ENCODE results near the gene KCTD2. TPM values are rescaled to one million over a fixed set of nuclear protein-coding genes. Genes with fewer than 3 reads are reported as not detected.

The KCTD2 gene
- total and polyA plus RNA-seq, 2 of the 13 experiments (the other 11 are each of a cell fraction or from before 2014, with no cell fraction given), result 28.3 to 32.6 TPM

GRCh38 chr17:75109407-75110233 is 62.6 kb downstream of the KCTD2 start, which contains the start of gene ARMC7 (continued):
- TF ChIP-seq HOXA5 (CRISPR knock-in tag; IDR thresholded peaks at IDR 0.05) (peak; percentile 73; the same call in 1 of the 2 replicates), SAFB2 (CRISPR knock-in tag; IDR thresholded peaks at IDR 0.05; ENCODE audit: borderline replicate concordance, low read depth) (peak; percentile 55; the same call in 1 of the 2 replicates), EED (CRISPR knock-in tag; IDR thresholded peaks at IDR 0.05) (peak; percentile 50)

GRCh38 chr17:75110234-75110937 is 63.4 kb downstream of the KCTD2 start:
- Histone ChIP-seq H2AFZ (ENCODE audit: low read length) (peak overlapping the region; percentile 82), H3K27ac (ENCODE audit: extremely low read length, insufficient read depth, low read length) (no peak overlapping the region), H3K36me3 (replicated peaks in 1 of 2; ENCODE audit: control insufficient read depth in 1 of 2, insufficient read depth in 2 of 2, low read length in 2 of 2) (peaks cover 0 to 3% of the 10 kb centered on the region in 2 experiments; a peak in 3 of 5 replicates), H3K9ac (ENCODE audit: insufficient read depth, low read depth, low read length) (peak overlapping the region; percentile 71; the same call in 1 of the 2 replicates), H3K4me3 (replicated peaks in 1 of 3; ENCODE audit: insufficient read depth in 1 of 3, low read depth in 2 of 3, low read length in 3 of 3) (peak overlapping the region; percentile 69 to 87 (median 79)), H3K4me1 (ENCODE audit: insufficient read depth, low read length) (peaks cover 52% of the 10 kb centered on the region), H4K20me1 (ENCODE audit: insufficient read depth, low read length) (no peaks in the 10 kb centered on the region), H3K4me2 (ENCODE audit: low read depth, low read length) (peak overlapping the region; percentile 95), H3K9me3 (ENCODE audit: low read length) (no peaks in the 10 kb centered on the region), H3K79me2 (ENCODE audit: insufficient read depth, low read length) (peaks cover 8% of the 10 kb centered on the region), H3K27me3 (ENCODE audit: control insufficient read depth in 1 of 2, insufficient read depth in 2 of 2, low read length in 2 of 2) (peaks cover 0 to 3% of the 10 kb centered on the region in 2 experiments; a peak in 1 of 5 replicates)
- 34% methylated on average over 33 of the region's 40 CpGs for WGBS (ENCODE audit: low lambda C conversion rate)
- no peak for DNase-seq (ENCODE audit: low spot score)
- intact Hi-C loops (cut with micrococcal nuclease; ENCODE audit: unreplicated experiment) (loop anchor here (5.0 kb wide), 1 partner anchor 127 kb away; no protein-coding TSS in a partner anchor), in situ Hi-C loops (cut with HindIII; ENCODE audit: extremely low pct_ligation_motif_present, low pct_unique_long_range_greater_than_20kb) (loop anchor here (5.0 kb wide), 1 partner anchor 302 kb away; no protein-coding TSS in a partner anchor)
- ATAC-seq, result peak; percentile 17
- peak; percentile 18 for FAIRE-seq
- CTCF ChIA-PET (ENCODE audit: low intra/inter-chr PET ratio, low total read pairs), result interaction anchor here (1.6 kb wide), 1 partner anchor 41 kb away, joined by 6 read pairs; no protein-coding TSS in a partner anchor
- POLR2A ChIA-PET, result interaction anchor here (0.6 to 2.0 kb wide), 28 partner anchors 9 to 151 kb away, joined by 3 to 14 read pairs (median 6); partner anchors contain the start of genes ATP5PD, CDR2L, GGA3 and JPT1
- BruUV-seq (replicated peaks), result no TSS peak
- TF ChIP-seq ZMYM3 (CRISPR knock-in tag; IDR thresholded peaks at IDR 0.05), result peak; percentile 90
- TF ChIP-seq, protein P1, sequence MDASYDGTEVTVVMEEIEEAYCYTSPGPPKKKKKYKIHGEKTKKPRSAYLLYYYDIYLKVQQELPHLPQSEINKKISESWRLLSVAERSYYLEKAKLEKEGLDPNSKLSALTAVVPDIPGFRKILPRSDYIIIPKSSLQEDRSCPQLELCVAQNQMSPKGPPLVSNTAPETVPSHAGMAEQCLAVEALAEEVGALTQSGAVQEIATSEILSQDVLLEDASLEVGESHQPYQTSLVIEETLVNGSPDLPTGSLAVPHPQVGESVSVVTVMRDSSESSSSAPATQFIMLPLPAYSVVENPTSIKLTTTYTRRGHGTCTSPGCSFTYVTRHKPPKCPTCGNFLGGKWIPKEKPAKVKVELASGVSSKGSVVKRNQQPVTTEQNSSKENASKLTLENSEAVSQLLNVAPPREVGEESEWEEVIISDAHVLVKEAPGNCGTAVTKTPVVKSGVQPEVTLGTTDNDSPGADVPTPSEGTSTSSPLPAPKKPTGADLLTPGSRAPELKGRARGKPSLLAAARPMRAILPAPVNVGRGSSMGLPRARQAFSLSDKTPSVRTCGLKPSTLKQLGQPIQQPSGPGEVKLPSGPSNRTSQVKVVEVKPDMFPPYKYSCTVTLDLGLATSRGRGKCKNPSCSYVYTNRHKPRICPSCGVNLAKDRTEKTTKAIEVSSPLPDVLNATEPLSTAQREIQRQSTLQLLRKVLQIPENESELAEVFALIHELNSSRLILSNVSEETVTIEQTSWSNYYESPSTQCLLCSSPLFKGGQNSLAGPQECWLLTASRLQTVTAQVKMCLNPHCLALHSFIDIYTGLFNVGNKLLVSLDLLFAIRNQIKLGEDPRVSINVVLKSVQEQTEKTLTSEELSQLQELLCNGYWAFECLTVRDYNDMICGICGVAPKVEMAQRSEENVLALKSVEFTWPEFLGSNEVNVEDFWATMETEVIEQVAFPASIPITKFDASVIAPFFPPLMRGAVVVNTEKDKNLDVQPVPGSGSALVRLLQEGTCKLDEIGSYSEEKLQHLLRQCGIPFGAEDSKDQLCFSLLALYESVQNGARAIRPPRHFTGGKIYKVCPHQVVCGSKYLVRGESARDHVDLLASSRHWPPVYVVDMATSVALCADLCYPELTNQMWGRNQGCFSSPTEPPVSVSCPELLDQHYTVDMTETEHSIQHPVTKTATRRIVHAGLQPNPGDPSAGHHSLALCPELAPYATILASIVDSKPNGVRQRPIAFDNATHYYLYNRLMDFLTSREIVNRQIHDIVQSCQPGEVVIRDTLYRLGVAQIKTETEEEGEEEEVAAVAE (CRISPR knock-in tag; IDR thresholded peaks at IDR 0.05; ENCODE audit: borderline replicate concordance), result no peak
- TF ChIP-seq MBD4 (IDR thresholded peaks at IDR 0.05; ENCODE audit: borderline replicate concordance, low read length), result no peak
- peak; percentile 85 for TF ChIP-seq CHD4 (IDR thresholded peaks at IDR 0.05; ENCODE audit: borderline replicate concordance, low read length)
- TF ChIP-seq EP300 (IDR thresholded peaks at IDR 0.05; ENCODE audit: low read depth in 2 of 2, low read length in 2 of 2), result no peak
- no peak for TF ChIP-seq EP300 (CRISPR knock-in tag; IDR thresholded peaks at IDR 0.05; ENCODE audit: borderline replicate concordance)
- no peak for TF ChIP-seq ARHGAP35 (CRISPR knock-in tag; IDR thresholded peaks at IDR 0.05; ENCODE audit: borderline replicate concordance)
- TF ChIP-seq SMAD9 (CRISPR knock-in tag; IDR thresholded peaks at IDR 0.05), result no peak
- no peak for TF ChIP-seq ZNF274 (CRISPR knock-in tag; IDR thresholded peaks at IDR 0.05)
- TF ChIP-seq KAT8 (CRISPR knock-in tag; IDR thresholded peaks at IDR 0.05), result no peak
- no peak for TF ChIP-seq SMYD3 (CRISPR knock-in tag; IDR thresholded peaks at IDR 0.05)
- no peak for TF ChIP-seq ZNF629 (CRISPR knock-in tag; conservative IDR thresholded peaks at IDR 0.05)
- TF ChIP-seq, protein P2, sequence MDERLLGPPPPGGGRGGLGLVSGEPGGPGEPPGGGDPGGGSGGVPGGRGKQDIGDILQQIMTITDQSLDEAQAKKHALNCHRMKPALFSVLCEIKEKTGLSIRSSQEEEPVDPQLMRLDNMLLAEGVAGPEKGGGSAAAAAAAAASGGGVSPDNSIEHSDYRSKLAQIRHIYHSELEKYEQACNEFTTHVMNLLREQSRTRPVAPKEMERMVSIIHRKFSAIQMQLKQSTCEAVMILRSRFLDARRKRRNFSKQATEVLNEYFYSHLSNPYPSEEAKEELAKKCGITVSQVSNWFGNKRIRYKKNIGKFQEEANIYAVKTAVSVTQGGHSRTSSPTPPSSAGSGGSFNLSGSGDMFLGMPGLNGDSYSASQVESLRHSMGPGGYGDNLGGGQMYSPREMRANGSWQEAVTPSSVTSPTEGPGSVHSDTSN (CRISPR knock-in tag; IDR thresholded peaks at IDR 0.05), result no peak

Data from HepG2 (cell line).